Liver (tissue), 9 donors: ENCODE results near the gene CPAMD8. TPM values are rescaled to one million over a fixed set of nuclear protein-coding genes. Genes with fewer than 3 reads are reported as not detected.

Experiments
- DNase-seq: peaks from one replicate; pipeline ENCODE4 v3.0.0-alpha.2; 2017; ENCODE audit warnings: low spot score
- H3K27ac ChIP-seq, 2 donors: one replicate each; pipeline ENCODE4 v1.7.0; 2013; ENCODE audit warnings: inconsistent platforms in 2 of 2, low read length in 2 of 2, control low read depth in 1 of 2, low read depth in 1 of 2, mild to moderate bottlenecking in 1 of 2
- H3K27me3 ChIP-seq, 4 donors: one replicate each; pipeline versions ENCODE4 v1.6.1 to v1.7.0; 2013; ENCODE audit warnings: low read length in 3 of 4, inconsistent platforms in 1 of 4, mild to moderate bottlenecking in 1 of 4, moderate library complexity in 1 of 4; ENCODE audit not compliant: control insufficient read depth in 4 of 4, insufficient read depth in 4 of 4
- H3K36me3 ChIP-seq, 4 donors: one replicate each; pipeline versions ENCODE4 v1.6.1 to v1.7.0; 2013; ENCODE audit warnings: low read length in 3 of 4, mild to moderate bottlenecking in 3 of 4, low read depth in 1 of 4, moderate library complexity in 1 of 4; ENCODE audit not compliant: control insufficient read depth in 4 of 4, insufficient read depth in 3 of 4
- H3K4me1 ChIP-seq, 4 donors: one replicate each; pipeline versions ENCODE4 v1.6.1 to v1.7.0; 2013; ENCODE audit warnings: low read length in 3 of 4, mild to moderate bottlenecking in 3 of 4, moderate library complexity in 1 of 4; ENCODE audit not compliant: control insufficient read depth in 4 of 4, insufficient read depth in 4 of 4
- H3K4me3 ChIP-seq, 3 donors: one replicate each; pipeline versions ENCODE4 v1.6.1 to v1.7.0; 2013; ENCODE audit warnings: low read length in 3 of 3, control low read depth in 1 of 3, low read depth in 1 of 3, mild to moderate bottlenecking in 1 of 3
- H3K9ac ChIP-seq, 2 donors: one replicate each; pipeline ENCODE4 v1.7.0; 2013; ENCODE audit warnings: low read length in 2 of 2, mild to moderate bottlenecking in 2 of 2, moderate library complexity in 2 of 2, control low read depth in 1 of 2, low read depth in 1 of 2
- H3K9me3 ChIP-seq, 4 donors: one replicate each; pipeline versions ENCODE4 v1.6.1 to v1.7.0; 2013; ENCODE audit warnings: low read length in 3 of 4; ENCODE audit not compliant: control insufficient read depth in 4 of 4
- EGR1 ChIP-seq, 2 donors: IDR thresholded peaks; 2 replicates each; pipeline ENCODE4 v1.6.1; 2016 to 2018; ENCODE audit warnings: antibody characterized with exemption in 2 of 2, low read depth in 2 of 2
- FOXA1 ChIP-seq: IDR thresholded peaks from 2 replicates; pipeline ENCODE4 v1.6.1; 2016; ENCODE audit warnings: antibody characterized with exemption
- FOXA2 ChIP-seq: IDR thresholded peaks from 2 replicates; pipeline ENCODE4 v1.6.1; 2016; ENCODE audit warnings: antibody characterized with exemption
- GABPA ChIP-seq, 2 donors: IDR thresholded peaks in 1 of 2; conservative IDR thresholded peaks in 1 of 2; 2 replicates each; pipeline ENCODE4 v1.6.1; 2016; ENCODE audit warnings: antibody characterized with exemption in 2 of 2, mild to moderate bottlenecking in 1 of 2, moderate library complexity in 1 of 2
- HNF4G ChIP-seq: IDR thresholded peaks from 2 replicates; pipeline ENCODE4 v1.6.1; 2016; ENCODE audit warnings: antibody characterized with exemption
- JUND ChIP-seq, 2 donors: IDR thresholded peaks; 2 replicates each; pipeline ENCODE4 v1.6.1; 2016; ENCODE audit warnings: antibody characterized with exemption in 2 of 2
- NR2F2 ChIP-seq: IDR thresholded peaks from 2 replicates; pipeline ENCODE4 v1.6.1; 2016; ENCODE audit warnings: antibody characterized with exemption
- RAD21 ChIP-seq, 2 donors: IDR thresholded peaks; 2 replicates each; pipeline ENCODE4 v1.6.1; 2016; ENCODE audit warnings: antibody characterized with exemption in 2 of 2, mild to moderate bottlenecking in 2 of 2
- REST ChIP-seq: IDR thresholded peaks from 2 replicates; pipeline ENCODE4 v1.6.1; 2016; ENCODE audit warnings: antibody characterized with exemption, mild to moderate bottlenecking
- RXRA ChIP-seq, 2 donors: IDR thresholded peaks; 2 replicates each; pipeline ENCODE4 v1.6.1; 2017 to 2018; ENCODE audit warnings: antibody characterized with exemption in 2 of 2, mild to moderate bottlenecking in 1 of 2
- SP1 ChIP-seq: IDR thresholded peaks from 2 replicates; pipeline ENCODE4 v1.6.1; 2018; ENCODE audit warnings: antibody characterized with exemption, mild to moderate bottlenecking
- TAF1 ChIP-seq: conservative IDR thresholded peaks from 2 replicates; pipeline ENCODE4 v1.6.1; 2016; ENCODE audit warnings: antibody characterized with exemption, mild to moderate bottlenecking
- YY1 ChIP-seq: IDR thresholded peaks from 2 replicates; pipeline ENCODE4 v1.6.1; 2016; ENCODE audit warnings: antibody characterized with exemption, mild to moderate bottlenecking
- WGBS: extraction: QIAGEN DNeasy Blood & Tissue Kit; methylation state at CpG from one replicate; pipeline ENCODE4 v1.1.7; 2013; 5-methylcytosine and 5-hydroxymethylcytosine counted together
- polyA plus RNA-seq, 2 donors: library from polyadenylated mRNA; stranded (reverse) in 1 of 2; unstranded in 1 of 2; fragments of 200-250 nt in 1 of 2; fragments of >200 nt in 1 of 2; fragmentation: Nextera tagmentation in 1 of 2; extraction: Ambion mirVana in 1 of 2; gene quantifications; one replicate each; pipeline versions ENCODE4 v1.2.1 to v1.2.3, GENCODE V29; 2013 to 2015
- total RNA-seq, 2 donors: library from RNA; depleted of rRNA; stranded (reverse); fragments of >200 nt; gene quantifications; one replicate each; pipeline ENCODE4 v1.2.3, GENCODE V29; 2014
- TF ChIP-seq, protein P1 (sequence below): IDR thresholded peaks from 2 replicates; pipeline ENCODE4 v1.6.1; 2016; ENCODE audit warnings: antibody characterized with exemption
- TF ChIP-seq, protein P2 (sequence below): fragments of 150-350 bp; IDR thresholded peaks from 2 replicates; pipeline ENCODE4 v1.5.1; 2017; ENCODE audit warnings: improper control_type of control experiment, low read depth, low read length; ENCODE audit not compliant: missing input control
- TF ChIP-seq, protein P3 (sequence below): IDR thresholded peaks from 2 replicates; pipeline ENCODE4 v1.6.1; 2016; ENCODE audit warnings: antibody characterized with exemption
- TF ChIP-seq, protein P4 (sequence below): IDR thresholded peaks from 2 replicates; pipeline ENCODE4 v1.6.1; 2016; ENCODE audit warnings: antibody characterized with exemption
- donor health status: healthy.
- donor health status: healthy.
- donor health status: healthy.
- donor health status: healthy.
- donor health status: healthy.

The CPAMD8 gene
- total and polyA plus RNA-seq, 4 donors, result 0.92 to 1.4 (median 1.1) TPM

- Histone ChIP-seq H3K27ac (no peak overlapping the region), H3K4me3 (no peak overlapping the region), H3K9me3 (no peaks in the 10 kb centered on the region), H3K4me1 (no peaks in the 10 kb centered on the region), H3K36me3 (peaks cover 26 to 72% (median 40%) of the 10 kb centered on the region in 4 donors), H3K27me3 (no peaks in the 10 kb centered on the region), H3K9ac (no peak overlapping the region)
- DNase-seq, result no peak
- WGBS, result 84% methylated on average over 1 of the region's 1 CpG
- TF ChIP-seq, protein P1, sequence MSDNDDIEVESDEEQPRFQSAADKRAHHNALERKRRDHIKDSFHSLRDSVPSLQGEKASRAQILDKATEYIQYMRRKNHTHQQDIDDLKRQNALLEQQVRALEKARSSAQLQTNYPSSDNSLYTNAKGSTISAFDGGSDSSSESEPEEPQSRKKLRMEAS, result no peak
- TF ChIP-seq NR2F2 (no peak), EGR1 (IDR thresholded peaks at IDR 0.05; ENCODE audit: low read depth in 2 of 2) (no peak), REST (no peak), RAD21 (IDR thresholded peaks at IDR 0.05) (no peak), GABPA (IDR thresholded peaks at IDR 0.05 in 1 of 2, conservative IDR thresholded peaks at IDR 0.05 in 1 of 2) (no peak), SP1 (no peak)
- TF ChIP-seq, protein P2, sequence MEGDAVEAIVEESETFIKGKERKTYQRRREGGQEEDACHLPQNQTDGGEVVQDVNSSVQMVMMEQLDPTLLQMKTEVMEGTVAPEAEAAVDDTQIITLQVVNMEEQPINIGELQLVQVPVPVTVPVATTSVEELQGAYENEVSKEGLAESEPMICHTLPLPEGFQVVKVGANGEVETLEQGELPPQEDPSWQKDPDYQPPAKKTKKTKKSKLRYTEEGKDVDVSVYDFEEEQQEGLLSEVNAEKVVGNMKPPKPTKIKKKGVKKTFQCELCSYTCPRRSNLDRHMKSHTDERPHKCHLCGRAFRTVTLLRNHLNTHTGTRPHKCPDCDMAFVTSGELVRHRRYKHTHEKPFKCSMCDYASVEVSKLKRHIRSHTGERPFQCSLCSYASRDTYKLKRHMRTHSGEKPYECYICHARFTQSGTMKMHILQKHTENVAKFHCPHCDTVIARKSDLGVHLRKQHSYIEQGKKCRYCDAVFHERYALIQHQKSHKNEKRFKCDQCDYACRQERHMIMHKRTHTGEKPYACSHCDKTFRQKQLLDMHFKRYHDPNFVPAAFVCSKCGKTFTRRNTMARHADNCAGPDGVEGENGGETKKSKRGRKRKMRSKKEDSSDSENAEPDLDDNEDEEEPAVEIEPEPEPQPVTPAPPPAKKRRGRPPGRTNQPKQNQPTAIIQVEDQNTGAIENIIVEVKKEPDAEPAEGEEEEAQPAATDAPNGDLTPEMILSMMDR, result no peak
These were observed 177.4 kb downstream of the CPAMD8 start for GRCh38 chr19:16849168-16849567.

DNA sequence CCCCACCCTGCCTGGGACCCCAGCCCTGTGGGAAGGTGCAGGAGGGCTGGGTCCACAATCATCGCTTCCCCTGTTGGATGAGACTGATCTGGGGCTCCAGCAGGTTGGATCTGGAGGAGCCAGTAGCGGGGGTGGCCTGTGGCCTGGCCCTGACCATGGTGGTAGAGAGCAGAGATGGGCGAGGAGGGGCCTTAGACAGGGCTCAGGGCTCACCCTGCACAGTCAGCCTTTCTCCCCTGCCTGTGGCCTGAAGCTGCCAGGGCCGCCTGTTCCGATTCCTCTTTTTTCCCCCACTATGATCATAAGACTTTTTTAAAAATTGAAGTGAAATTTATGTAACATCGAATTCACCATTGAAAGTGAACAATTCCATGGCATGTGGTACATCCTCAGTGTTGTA lies 179.2 kb downstream of the CPAMD8 start:
- H3K4me1 ChIP-seq, result no peaks in the 10 kb centered on the region
- no peak overlapping the region for H3K27ac ChIP-seq
- no peak for DNase-seq
- no peaks in the 10 kb centered on the region for H3K27me3 ChIP-seq
- H3K4me3 ChIP-seq, result no peak overlapping the region
- no peak overlapping the region for H3K9ac ChIP-seq
- no peaks in the 10 kb centered on the region for H3K9me3 ChIP-seq
- WGBS, result 90% methylated on average over 6 of the region's 6 CpGs
- peaks cover 20 to 65% (median 28%) of the 10 kb centered on the region in 4 donors for H3K36me3 ChIP-seq
- TF ChIP-seq TAF1 (no peak), FOXA2 (no peak), FOXA1 (no peak), REST (no peak), EGR1 (IDR thresholded peaks at IDR 0.05; ENCODE audit: low read depth in 2 of 2) (no peak), NR2F2 (no peak), YY1 (no peak), RXRA (IDR thresholded peaks at IDR 0.05) (no peak), JUND (IDR thresholded peaks at IDR 0.05) (no peak), GABPA (IDR thresholded peaks at IDR 0.05 in 1 of 2, conservative IDR thresholded peaks at IDR 0.05 in 1 of 2) (no peak), SP1 (no peak), HNF4G (no peak), RAD21 (IDR thresholded peaks at IDR 0.05) (no peak)
- TF ChIP-seq, protein P1, result no peak
- TF ChIP-seq, protein P3, sequence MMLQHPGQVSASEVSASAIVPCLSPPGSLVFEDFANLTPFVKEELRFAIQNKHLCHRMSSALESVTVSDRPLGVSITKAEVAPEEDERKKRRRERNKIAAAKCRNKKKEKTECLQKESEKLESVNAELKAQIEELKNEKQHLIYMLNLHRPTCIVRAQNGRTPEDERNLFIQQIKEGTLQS, result no peak
- TF ChIP-seq, protein P4, sequence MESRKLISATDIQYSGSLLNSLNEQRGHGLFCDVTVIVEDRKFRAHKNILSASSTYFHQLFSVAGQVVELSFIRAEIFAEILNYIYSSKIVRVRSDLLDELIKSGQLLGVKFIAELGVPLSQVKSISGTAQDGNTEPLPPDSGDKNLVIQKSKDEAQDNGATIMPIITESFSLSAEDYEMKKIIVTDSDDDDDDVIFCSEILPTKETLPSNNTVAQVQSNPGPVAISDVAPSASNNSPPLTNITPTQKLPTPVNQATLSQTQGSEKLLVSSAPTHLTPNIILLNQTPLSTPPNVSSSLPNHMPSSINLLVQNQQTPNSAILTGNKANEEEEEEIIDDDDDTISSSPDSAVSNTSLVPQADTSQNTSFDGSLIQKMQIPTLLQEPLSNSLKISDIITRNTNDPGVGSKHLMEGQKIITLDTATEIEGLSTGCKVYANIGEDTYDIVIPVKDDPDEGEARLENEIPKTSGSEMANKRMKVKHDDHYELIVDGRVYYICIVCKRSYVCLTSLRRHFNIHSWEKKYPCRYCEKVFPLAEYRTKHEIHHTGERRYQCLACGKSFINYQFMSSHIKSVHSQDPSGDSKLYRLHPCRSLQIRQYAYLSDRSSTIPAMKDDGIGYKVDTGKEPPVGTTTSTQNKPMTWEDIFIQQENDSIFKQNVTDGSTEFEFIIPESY, result no peak
- TF ChIP-seq, protein P2, result no peak
